Vagina (tissue), 2 donors: ENCODE measurements around the gene RAB18.

ENCODE experiments used
- POLR2AphosphoS5 ChIP-seq, 2 donors: sonication (generic); formaldehyde crosslinking; IDR thresholded peaks; one replicate each; pipeline ENCODE4 v1.9.0; 2017; ENCODE audit warnings: antibody characterized with exemption in 2 of 2, mild to moderate bottlenecking in 2 of 2, low read depth in 1 of 2; ENCODE audit not compliant: insufficient read depth in 1 of 2
- TF ChIP-seq, protein P1 (sequence below), 3 experiments: fragments of 450-650 bp in 2 of 3; fragments of 200-600 bp in 1 of 3; sonication (generic) in 1 of 3; IDR thresholded peaks; one replicate each; pipeline ENCODE4 v1.5.1; 2017 to 2019; ENCODE audit warnings: antibody characterized with exemption in 3 of 3, mild to moderate bottlenecking in 2 of 3, moderate library complexity in 2 of 3

DNA sequence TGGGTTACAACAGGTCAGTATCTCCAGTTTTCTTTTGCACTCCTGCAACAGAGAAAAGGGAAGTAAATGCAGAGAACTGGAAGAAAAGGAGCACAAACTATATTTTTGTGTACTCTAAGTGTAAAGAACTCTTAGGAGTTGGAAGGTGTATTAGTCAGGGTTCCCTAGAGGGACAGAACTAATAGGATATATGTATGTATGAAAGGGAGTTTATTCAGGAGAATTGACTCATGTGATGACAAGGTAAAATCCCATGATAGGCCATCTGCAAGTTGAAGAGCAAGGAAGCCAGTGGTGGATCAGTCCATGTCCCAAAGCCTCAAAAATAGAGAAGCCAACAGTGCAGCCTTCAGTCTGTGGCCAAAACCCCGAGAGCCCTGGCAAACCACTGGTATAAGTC lies 22.6 kb upstream of the RAB18 start:
- TF ChIP-seq POLR2AphosphoS5 (IDR thresholded peaks at IDR 0.05; ENCODE audit: insufficient read depth in 1 of 2, low read depth in 1 of 2), result no peak
- TF ChIP-seq, protein P1, sequence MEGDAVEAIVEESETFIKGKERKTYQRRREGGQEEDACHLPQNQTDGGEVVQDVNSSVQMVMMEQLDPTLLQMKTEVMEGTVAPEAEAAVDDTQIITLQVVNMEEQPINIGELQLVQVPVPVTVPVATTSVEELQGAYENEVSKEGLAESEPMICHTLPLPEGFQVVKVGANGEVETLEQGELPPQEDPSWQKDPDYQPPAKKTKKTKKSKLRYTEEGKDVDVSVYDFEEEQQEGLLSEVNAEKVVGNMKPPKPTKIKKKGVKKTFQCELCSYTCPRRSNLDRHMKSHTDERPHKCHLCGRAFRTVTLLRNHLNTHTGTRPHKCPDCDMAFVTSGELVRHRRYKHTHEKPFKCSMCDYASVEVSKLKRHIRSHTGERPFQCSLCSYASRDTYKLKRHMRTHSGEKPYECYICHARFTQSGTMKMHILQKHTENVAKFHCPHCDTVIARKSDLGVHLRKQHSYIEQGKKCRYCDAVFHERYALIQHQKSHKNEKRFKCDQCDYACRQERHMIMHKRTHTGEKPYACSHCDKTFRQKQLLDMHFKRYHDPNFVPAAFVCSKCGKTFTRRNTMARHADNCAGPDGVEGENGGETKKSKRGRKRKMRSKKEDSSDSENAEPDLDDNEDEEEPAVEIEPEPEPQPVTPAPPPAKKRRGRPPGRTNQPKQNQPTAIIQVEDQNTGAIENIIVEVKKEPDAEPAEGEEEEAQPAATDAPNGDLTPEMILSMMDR (IDR thresholded peaks at IDR 0.05), result no peak
